Ishikawa (cell line): ENCODE data around the gene LAPTM5.

Experiments used
- CEBPB ChIP-seq: IDR thresholded peaks from 2 replicates; pipeline ENCODE4 v1.6.1; 2012
- CREB1 ChIP-seq: IDR thresholded peaks from 2 replicates; pipeline ENCODE4 v1.6.1; 2012; ENCODE audit warnings: low read depth
- EGR1 ChIP-seq: IDR thresholded peaks from 2 replicates; pipeline ENCODE4 v1.6.1; 2012
- EP300 ChIP-seq: IDR thresholded peaks from 2 replicates; pipeline ENCODE4 v1.6.1; 2012; ENCODE audit warnings: borderline replicate concordance
- FOXM1 ChIP-seq: IDR thresholded peaks from 2 replicates; pipeline ENCODE4 v1.6.1; 2012; ENCODE audit warnings: low read depth, borderline replicate concordance
- NFIC ChIP-seq: IDR thresholded peaks from 2 replicates; pipeline ENCODE4 v1.6.1; 2012
- RAD21 ChIP-seq: IDR thresholded peaks from 2 replicates; pipeline ENCODE4 v1.6.1; 2012; ENCODE audit warnings: low read depth
- TAF1 ChIP-seq: IDR thresholded peaks from 2 replicates; pipeline ENCODE4 v1.6.1; 2012; ENCODE audit warnings: low read depth, mild to moderate bottlenecking
- TCF12 ChIP-seq: IDR thresholded peaks from 2 replicates; pipeline ENCODE4 v1.6.1; 2012; ENCODE audit warnings: low read depth
- TEAD4 ChIP-seq: IDR thresholded peaks from 2 replicates; pipeline ENCODE4 v1.6.1; 2012
- YY1 ChIP-seq: IDR thresholded peaks from 2 replicates; pipeline ENCODE4 v1.6.1; 2012; ENCODE audit warnings: low read depth
- ZBTB7A ChIP-seq: IDR thresholded peaks from 2 replicates; pipeline ENCODE4 v1.6.1; 2012; ENCODE audit warnings: low read depth
- TF ChIP-seq, protein P1 (sequence below): IDR thresholded peaks from 2 replicates; pipeline ENCODE4 v1.6.1; 2012
- TF ChIP-seq, protein P2 (sequence below): IDR thresholded peaks from 2 replicates; pipeline ENCODE4 v1.6.1; 2012
- TF ChIP-seq, protein P3 (sequence below): IDR thresholded peaks from 2 replicates; pipeline ENCODE4 v1.6.1; 2012; ENCODE audit warnings: low read depth, mild to moderate bottlenecking

The LAPTM5 gene

DNA sequence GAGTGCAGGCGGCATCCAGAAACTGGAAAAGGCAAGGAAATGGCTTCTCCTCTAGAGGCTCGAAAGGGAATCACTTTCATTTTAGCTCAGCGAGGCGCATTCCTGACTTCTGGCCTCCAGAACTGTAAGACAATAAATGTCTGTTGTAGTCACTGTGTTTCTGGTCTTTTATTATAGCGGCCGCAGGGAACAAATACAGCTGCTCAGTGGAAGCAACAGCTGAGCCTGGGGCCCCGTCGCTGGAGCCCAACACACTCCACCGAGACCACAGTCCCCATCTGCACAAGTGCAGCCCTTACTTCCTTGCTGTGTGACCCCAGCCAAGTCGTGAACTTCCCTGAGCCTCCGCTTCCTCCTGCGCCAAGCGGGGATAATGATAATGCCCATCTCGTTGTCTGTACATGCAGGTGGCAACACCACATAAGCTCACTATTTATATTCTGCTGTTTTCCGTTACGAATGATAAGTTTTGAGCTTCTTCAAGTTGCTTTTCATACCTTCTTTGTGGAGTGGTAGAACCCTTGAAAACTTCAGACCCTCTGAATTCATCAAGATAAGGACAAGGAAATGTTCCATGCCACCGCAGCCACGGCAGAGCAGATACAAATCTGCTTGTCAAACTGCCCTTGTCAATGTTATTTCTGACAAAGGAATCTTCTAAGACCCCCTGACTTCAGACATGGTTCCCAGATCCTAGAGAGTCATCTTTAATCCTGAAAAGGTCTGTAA lies 3.2 kb upstream of the LAPTM5 start:
- TF ChIP-seq CREB1, result no peak
- TF ChIP-seq, protein P1, sequence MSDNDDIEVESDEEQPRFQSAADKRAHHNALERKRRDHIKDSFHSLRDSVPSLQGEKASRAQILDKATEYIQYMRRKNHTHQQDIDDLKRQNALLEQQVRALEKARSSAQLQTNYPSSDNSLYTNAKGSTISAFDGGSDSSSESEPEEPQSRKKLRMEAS, result no peak
- no peak for TF ChIP-seq CEBPB
- TF ChIP-seq, protein P2, sequence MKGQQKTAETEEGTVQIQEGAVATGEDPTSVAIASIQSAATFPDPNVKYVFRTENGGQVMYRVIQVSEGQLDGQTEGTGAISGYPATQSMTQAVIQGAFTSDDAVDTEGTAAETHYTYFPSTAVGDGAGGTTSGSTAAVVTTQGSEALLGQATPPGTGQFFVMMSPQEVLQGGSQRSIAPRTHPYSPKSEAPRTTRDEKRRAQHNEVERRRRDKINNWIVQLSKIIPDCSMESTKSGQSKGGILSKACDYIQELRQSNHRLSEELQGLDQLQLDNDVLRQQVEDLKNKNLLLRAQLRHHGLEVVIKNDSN, result no peak
- TF ChIP-seq, protein P3, sequence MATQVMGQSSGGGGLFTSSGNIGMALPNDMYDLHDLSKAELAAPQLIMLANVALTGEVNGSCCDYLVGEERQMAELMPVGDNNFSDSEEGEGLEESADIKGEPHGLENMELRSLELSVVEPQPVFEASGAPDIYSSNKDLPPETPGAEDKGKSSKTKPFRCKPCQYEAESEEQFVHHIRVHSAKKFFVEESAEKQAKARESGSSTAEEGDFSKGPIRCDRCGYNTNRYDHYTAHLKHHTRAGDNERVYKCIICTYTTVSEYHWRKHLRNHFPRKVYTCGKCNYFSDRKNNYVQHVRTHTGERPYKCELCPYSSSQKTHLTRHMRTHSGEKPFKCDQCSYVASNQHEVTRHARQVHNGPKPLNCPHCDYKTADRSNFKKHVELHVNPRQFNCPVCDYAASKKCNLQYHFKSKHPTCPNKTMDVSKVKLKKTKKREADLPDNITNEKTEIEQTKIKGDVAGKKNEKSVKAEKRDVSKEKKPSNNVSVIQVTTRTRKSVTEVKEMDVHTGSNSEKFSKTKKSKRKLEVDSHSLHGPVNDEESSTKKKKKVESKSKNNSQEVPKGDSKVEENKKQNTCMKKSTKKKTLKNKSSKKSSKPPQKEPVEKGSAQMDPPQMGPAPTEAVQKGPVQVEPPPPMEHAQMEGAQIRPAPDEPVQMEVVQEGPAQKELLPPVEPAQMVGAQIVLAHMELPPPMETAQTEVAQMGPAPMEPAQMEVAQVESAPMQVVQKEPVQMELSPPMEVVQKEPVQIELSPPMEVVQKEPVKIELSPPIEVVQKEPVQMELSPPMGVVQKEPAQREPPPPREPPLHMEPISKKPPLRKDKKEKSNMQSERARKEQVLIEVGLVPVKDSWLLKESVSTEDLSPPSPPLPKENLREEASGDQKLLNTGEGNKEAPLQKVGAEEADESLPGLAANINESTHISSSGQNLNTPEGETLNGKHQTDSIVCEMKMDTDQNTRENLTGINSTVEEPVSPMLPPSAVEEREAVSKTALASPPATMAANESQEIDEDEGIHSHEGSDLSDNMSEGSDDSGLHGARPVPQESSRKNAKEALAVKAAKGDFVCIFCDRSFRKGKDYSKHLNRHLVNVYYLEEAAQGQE, result no peak
- no peak for TF ChIP-seq TEAD4
- no peak for TF ChIP-seq YY1
- no peak for TF ChIP-seq TCF12
- no peak for TF ChIP-seq TAF1
- TF ChIP-seq NFIC, result no peak
- no peak for TF ChIP-seq EP300
- TF ChIP-seq RAD21, result no peak
- TF ChIP-seq ZBTB7A, result no peak
- TF ChIP-seq EGR1, result no peak
- TF ChIP-seq FOXM1, result no peak

DNA sequence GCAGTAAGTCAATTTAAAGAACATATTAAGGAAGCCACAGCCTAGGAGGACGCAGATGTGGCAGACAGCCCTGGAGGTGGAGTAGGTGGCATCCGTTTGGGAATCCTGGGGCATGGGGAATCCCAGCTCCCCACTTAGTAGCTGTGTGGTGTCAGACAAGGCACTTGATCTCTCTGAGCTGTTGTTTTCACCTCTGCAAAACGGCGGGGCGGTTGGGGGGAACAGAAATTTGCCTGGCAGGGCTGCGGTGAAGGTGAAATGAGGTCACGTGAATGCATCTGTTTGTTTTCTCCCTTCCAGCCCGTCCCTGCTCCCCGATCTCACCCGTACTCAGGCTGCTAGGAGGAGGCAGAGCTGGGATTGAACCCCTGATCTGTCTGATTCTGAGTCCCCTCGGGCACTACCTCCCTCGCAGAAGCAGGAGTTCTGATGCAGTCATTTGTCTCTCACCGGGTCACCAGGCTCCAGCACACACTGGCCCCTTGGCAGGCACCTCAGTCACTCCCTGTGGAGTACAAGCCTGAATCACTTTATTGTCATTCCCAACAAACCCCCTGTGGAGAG lies 2.2 kb upstream of the LAPTM5 start:
- TF ChIP-seq TAF1 (no peak), CEBPB (no peak), TCF12 (no peak), EP300 (no peak), NFIC (no peak), YY1 (no peak), CREB1 (no peak), FOXM1 (no peak), RAD21 (no peak), ZBTB7A (no peak), EGR1 (no peak), TEAD4 (no peak)
- TF ChIP-seq, protein P2, result no peak
- TF ChIP-seq, protein P1, result no peak
- TF ChIP-seq, protein P3, result no peak

DNA sequence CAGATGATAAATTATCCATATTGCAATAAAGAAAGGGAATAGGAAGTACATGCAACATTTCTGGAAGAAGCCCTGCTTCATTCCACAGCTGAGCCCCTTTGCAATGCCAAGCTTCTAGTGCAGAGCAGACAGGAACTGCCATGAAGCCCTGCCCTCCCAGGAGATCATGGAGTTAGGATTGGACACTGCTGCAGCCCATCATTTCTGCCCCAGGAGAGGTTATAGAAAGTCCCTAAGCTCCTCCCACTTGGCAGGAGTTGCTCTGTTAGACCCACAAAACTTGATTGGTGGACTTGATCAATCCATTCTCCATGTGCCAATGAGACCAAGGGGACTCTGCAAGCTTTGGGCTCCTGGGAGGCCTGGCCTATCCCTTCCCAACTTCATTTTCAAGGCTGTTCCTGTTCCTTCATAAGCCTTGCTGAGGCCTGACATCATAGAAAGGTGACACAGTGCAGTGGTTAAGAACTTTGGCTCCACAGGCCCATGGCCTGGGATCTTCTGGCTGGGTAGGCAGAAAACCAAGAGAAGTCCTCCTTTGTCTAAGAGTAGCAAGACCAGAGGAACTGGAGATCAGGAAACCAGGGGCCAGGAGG lies 1.3 kb upstream of the LAPTM5 start:
- no peak for TF ChIP-seq CEBPB
- TF ChIP-seq TAF1, result no peak
- TF ChIP-seq EGR1, result no peak

DNA sequence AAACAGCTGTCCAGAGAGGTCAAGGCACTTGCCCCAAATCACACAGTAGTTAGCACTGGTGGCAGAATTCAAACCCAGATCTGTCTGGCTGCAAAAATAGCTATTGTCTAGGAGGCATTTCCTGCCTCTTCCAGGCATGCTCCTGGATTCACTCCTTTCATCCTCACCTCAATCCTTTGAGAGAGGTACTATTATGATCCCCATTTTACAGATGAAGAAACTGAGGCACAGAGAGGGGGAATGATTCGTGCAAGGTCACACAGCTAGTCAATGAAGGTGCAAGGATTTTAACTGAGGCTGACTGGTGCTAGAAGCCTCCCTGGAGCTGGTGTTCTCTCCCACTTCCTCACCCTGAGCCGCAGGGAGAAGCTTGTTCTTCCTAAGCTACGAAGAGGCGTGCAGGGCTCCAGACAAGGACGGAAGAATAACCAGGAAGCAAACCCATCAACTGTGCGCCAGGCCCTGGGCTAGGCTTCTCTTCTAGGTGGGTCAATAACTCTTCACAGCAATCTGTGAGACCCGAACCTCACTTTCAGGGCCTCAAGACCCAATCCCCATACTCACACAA lies 631 bp upstream of the LAPTM5 start:
- TF ChIP-seq TEAD4 (no peak), YY1 (no peak), TAF1 (no peak), FOXM1 (no peak)
- TF ChIP-seq, protein P1, result no peak
- TF ChIP-seq, protein P2, result no peak
